HepG2 (cell line): ENCODE data around the gene TASP1. TPM values are rescaled to one million over a fixed set of nuclear protein-coding genes. Genes with fewer than 3 reads are reported as not detected.

Experiments used
- ATAC-seq: fragments of 200-7000 bp; cut with Tn5 transposase; 3 replicates; pipeline ENCODE4 v1.9.1; 2020; ENCODE audit warnings: mild to moderate bottlenecking, moderate library complexity
- BruUV-seq: library from RNA; stranded (reverse); fragments of 400-500 nt; replicated peaks from 2 replicates; lab custom pipeline; 2021; lab: Mats Ljungman, UMichigan
- CTCF ChIA-PET: fragments of 300-600 bp; formaldehyde crosslinking; extraction: SDS; loops from one replicate; lab custom pipeline; 2021; ENCODE audit warnings: low total read pairs, inconsistent platforms, low intra/inter-chr PET ratio; lab: Yijun Ruan, JAX
- POLR2A ChIA-PET: fragments of 350-600 bp; sonication (Branson Sonifier 250); formaldehyde crosslinking; loops from one replicate; lab custom pipeline; 2020; ENCODE audit warnings: antibody characterized with exemption, inconsistent platforms; lab: Yijun Ruan, JAX
- DNase-seq: peaks from one replicate; pipeline ENCODE4 v3.0.0-alpha.2; 2015; ENCODE audit warnings: low spot score
- FAIRE-seq: peaks from 3 replicates; lab custom pipeline; 2011; peaks lifted over from hg19 to GRCh38; lab: Jason Lieb, UNC
- H2AFZ ChIP-seq: one replicate; pipeline ENCODE4 v1.6.1; 2011; ENCODE audit warnings: low read length, inconsistent platforms
- H3K27ac ChIP-seq: fragments of 300-600 bp; 3 replicates; pipeline ENCODE4 v1.8.0; 2011; ENCODE audit warnings: mixed run types, mild to moderate bottlenecking, mixed read lengths, low read length, inconsistent platforms; ENCODE audit not compliant: insufficient read depth; ENCODE audit errors: extremely low read length
- H3K27me3 ChIP-seq, 2 experiments: fragments of 200-600 bp in 1 of 2; 2 replicates in 1 of 2; 3 replicates in 1 of 2; pipeline versions ENCODE4 v1.6.0 to v1.8.0; 2011; ENCODE audit warnings: low read length in 2 of 2, mild to moderate bottlenecking in 2 of 2, moderate library complexity in 2 of 2, inconsistent platforms in 1 of 2; ENCODE audit not compliant: insufficient read depth in 2 of 2, control insufficient read depth in 1 of 2
- H3K36me3 ChIP-seq, 2 experiments: fragments of 200-600 bp in 1 of 2; replicated peaks in 1 of 2; 2 replicates in 1 of 2; 3 replicates in 1 of 2; pipeline versions ENCODE4 v1.5.1 to v1.8.0; 2011; ENCODE audit warnings: low read length in 2 of 2, inconsistent platforms in 1 of 2; ENCODE audit not compliant: insufficient read depth in 2 of 2, control insufficient read depth in 1 of 2
- H3K4me1 ChIP-seq: 2 replicates; pipeline ENCODE4 v1.5.1; 2012; ENCODE audit warnings: low read length, inconsistent platforms; ENCODE audit not compliant: insufficient read depth
- H3K4me2 ChIP-seq: 2 replicates; pipeline ENCODE4 v1.6.0; 2011; ENCODE audit warnings: low read depth, low read length, inconsistent platforms
- H3K4me3 ChIP-seq, 3 experiments: fragments of 200-600 bp in 1 of 3; sonication (generic), shearing (Covaris generic) in 1 of 3; replicated peaks in 1 of 3; 2 replicates each; pipeline ENCODE4 v1.5.1; 2011 to 2016; ENCODE audit warnings: low read length in 3 of 3, inconsistent platforms in 2 of 3, low read depth in 2 of 3, mild to moderate bottlenecking in 2 of 3, control low read depth in 1 of 3, mixed read lengths in 1 of 3; ENCODE audit not compliant: insufficient read depth in 1 of 3
- H3K79me2 ChIP-seq: one replicate; pipeline ENCODE4 v1.6.1; 2011; ENCODE audit warnings: low read length, inconsistent platforms; ENCODE audit not compliant: insufficient read depth
- H3K9ac ChIP-seq: 2 replicates; pipeline ENCODE4 v1.6.0; 2011; ENCODE audit warnings: mild to moderate bottlenecking, low read depth, low read length, inconsistent platforms; ENCODE audit not compliant: insufficient read depth
- H3K9me3 ChIP-seq: 2 replicates; pipeline ENCODE4 v1.5.1; 2012; ENCODE audit warnings: mild to moderate bottlenecking, low read length
- H4K20me1 ChIP-seq: 2 replicates; pipeline ENCODE4 v1.6.0; 2011; ENCODE audit warnings: inconsistent platforms, mild to moderate bottlenecking, low read length, moderate library complexity; ENCODE audit not compliant: insufficient read depth
- DMAP1 ChIP-seq: IDR thresholded peaks from 2 replicates; pipeline ENCODE4 v1.6.1; 2016
- ETV5 ChIP-seq: IDR thresholded peaks from 2 replicates; pipeline ENCODE4 v1.6.1; 2018; ENCODE audit warnings: missing biosample characterization, missing genetic modification reagents, inconsistent platforms, borderline replicate concordance
- HMGXB3 ChIP-seq: sonication (generic); formaldehyde crosslinking; IDR thresholded peaks from 2 replicates; pipeline ENCODE4 v1.4.0; 2020; ENCODE audit warnings: missing genetic modification reagents, borderline replicate concordance
- NR0B2 ChIP-seq: sonication (generic); formaldehyde crosslinking; IDR thresholded peaks from 2 replicates; pipeline ENCODE4 v1.4.0; 2020; ENCODE audit warnings: mild to moderate bottlenecking, missing genetic modification reagents
- ZNF350 ChIP-seq: sonication (generic); formaldehyde crosslinking; IDR thresholded peaks from 2 replicates; pipeline ENCODE4 v1.4.0; 2020; ENCODE audit warnings: mild to moderate bottlenecking, low read depth, missing genetic modification reagents, borderline replicate concordance
- ZNF484 ChIP-seq: sonication (generic); formaldehyde crosslinking; IDR thresholded peaks from 2 replicates; pipeline ENCODE4 v1.5.1; 2020; ENCODE audit warnings: mild to moderate bottlenecking, low read depth, missing genetic modification reagents, borderline replicate concordance
- ZNF496 ChIP-seq: sonication (generic); formaldehyde crosslinking; IDR thresholded peaks from 2 replicates; pipeline ENCODE4 v1.8.1; 2023; ENCODE audit warnings: mild to moderate bottlenecking, moderate library complexity, missing genetic modification reagents; ENCODE audit not compliant: insufficient replicate concordance
- ZNF639 ChIP-seq: conservative IDR thresholded peaks from 2 replicates; pipeline ENCODE4 v1.6.1; 2018; ENCODE audit warnings: missing genetic modification reagents
- ZNF687 ChIP-seq: sonication (generic); formaldehyde crosslinking; IDR thresholded peaks from 2 replicates; pipeline ENCODE4 v1.5.1; 2020; ENCODE audit warnings: mild to moderate bottlenecking, missing genetic modification reagents, moderate library complexity
- WGBS: methylation state at CpG from one replicate; pipeline ENCODE4 v1.1.6; 2017; ENCODE audit warnings: low lambda C conversion rate; 5-methylcytosine and 5-hydroxymethylcytosine counted together
- in situ Hi-C: cut with HindIII; loops from 2 replicates; pipeline ENCODE4 v1.10.0; 2017; ENCODE audit warnings: low pct_unique_long_range_greater_than_20kb; ENCODE audit not compliant: extremely low pct_ligation_motif_present
- intact Hi-C: fragments of 100-400 bp; cut with micrococcal nuclease; formaldehyde crosslinking; loops from one replicate; pipeline ENCODE4 v1.10.0; 2022; ENCODE audit not compliant: unreplicated experiment
- polyA plus RNA-seq, 8 experiments: library from polyadenylated mRNA; depleted of rRNA in 3 of 8; stranded (reverse) in 7 of 8; unstranded in 1 of 8; fragments of >200 nt; fragmentation: Illumina TruSeq in 4 of 8; extraction: Trizol in 4 of 8; gene quantifications; 2 replicates each; pipeline versions ENCODE4 v1.2.1 to v1.2.3, GENCODE V29; 2011 to 2016; ENCODE audit warnings: low read depth in 4 of 8, missing spikeins in 1 of 8, mixed read lengths in 1 of 8; ENCODE audit not compliant: insufficient read depth in 1 of 8
- total RNA-seq, 5 experiments: library from RNA; depleted of rRNA; stranded (reverse); fragments of >200 nt; fragmentation: Illumina TruSeq; extraction: Trizol; gene quantifications; 2 replicates each; pipeline ENCODE4 v1.2.3, GENCODE V29; 2016; ENCODE audit warnings: low read depth in 1 of 5

The TASP1 gene
- total and polyA plus RNA-seq, 2 of the 13 experiments (the other 11 are each of a cell fraction or from before 2014, with no cell fraction given) = 10.0 to 25.2 TPM

GRCh38 chr20:13342469-13343242 is 296.1 kb downstream of the TASP1 start (continued):
- peak; percentile 33; the same call in 1 of the 2 replicates for TF ChIP-seq ZNF687

GRCh38 chr20:13341737-13342393 is 296.9 kb downstream of the TASP1 start:
- peaks cover 71% of the 10 kb centered on the region for H3K4me1 ChIP-seq
- TF ChIP-seq HMGXB3 (CRISPR knock-in tag) (no peak), ETV5 (CRISPR knock-in tag) (no peak), NR0B2 (CRISPR knock-in tag) (0 out of 2 replicates have a peak, but pooled peaks have one; percentile 51), ZNF639 (CRISPR knock-in tag) (no peak), ZNF350 (CRISPR knock-in tag) (peak; percentile 29; the same call in 1 of the 2 replicates), ZNF484 (CRISPR knock-in tag) (no peak), DMAP1 (CRISPR knock-in tag) (no peak), ZNF496 (no peak)

More at GRCh38 chr20:13341737-13342393, 296.9 kb downstream of the TASP1 start:
- no peaks in the 10 kb centered on the region for H3K27me3 ChIP-seq
- no peaks in the 10 kb centered on the region for H3K79me2 ChIP-seq
- H3K27ac ChIP-seq = no peak overlapping the region
- ATAC-seq (no peak), DNase-seq (no peak), FAIRE-seq (no peak)
- no peaks in the 10 kb centered on the region for H3K36me3 ChIP-seq
- no peaks in the 10 kb centered on the region for H4K20me1 ChIP-seq
- H3K9ac ChIP-seq = no peak overlapping the region
- no peaks in the 10 kb centered on the region for H3K9me3 ChIP-seq
- no peak overlapping the region for H3K4me2 ChIP-seq
- WGBS = 86% methylated on average over 9 of the region's 9 CpGs
- intact Hi-C loops (no loop called here), in situ Hi-C loops (no loop called here)
- ChIA-PET CTCF (no interaction called here), POLR2A (no interaction called here)
- BruUV-seq = no TSS peak
- no peak overlapping the region for H2AFZ ChIP-seq
- no peak overlapping the region for H3K4me3 ChIP-seq
